Right hindlimb (tissue), 1 donor: ENCODE results near the gene TBC1D23.
A peak's percentile ranks its signal among the peaks of the same experiment; 100 is the strongest.
"Not testable (repeated sequence)": the region's sequence is repeated elsewhere in the genome, so short reads cannot be mapped to it uniquely, and the experiment has no call there.

Experiments used
- DNase-seq: peaks from one replicate; pipeline ENCODE4 v3.0.0-alpha.2; 2018

Gene TBC1D23

DNA sequence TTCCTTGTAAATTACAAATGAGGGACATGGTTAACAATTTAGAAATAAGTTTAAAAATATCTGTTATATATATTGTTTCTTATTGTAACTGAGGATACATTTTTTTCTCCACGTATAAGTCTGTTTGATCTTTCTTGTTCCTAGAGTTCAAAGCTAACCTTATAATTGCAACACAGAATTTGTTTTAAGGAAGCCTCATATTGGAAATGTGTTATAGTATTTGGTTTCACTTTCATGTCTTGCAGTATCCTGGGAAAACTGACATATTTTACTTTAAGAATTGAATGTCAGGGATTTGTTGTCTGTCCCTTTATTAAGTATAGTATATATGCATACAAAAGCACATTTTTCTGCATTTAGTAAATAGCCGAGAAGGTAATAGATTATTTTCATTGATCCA lies 50.2 kb downstream of the TBC1D23 start:
- no peak for DNase-seq

- no peak for DNase-seq
Measured at GRCh38 chr3:100316641-100317069, 55.9 kb downstream of the TBC1D23 start.

DNA sequence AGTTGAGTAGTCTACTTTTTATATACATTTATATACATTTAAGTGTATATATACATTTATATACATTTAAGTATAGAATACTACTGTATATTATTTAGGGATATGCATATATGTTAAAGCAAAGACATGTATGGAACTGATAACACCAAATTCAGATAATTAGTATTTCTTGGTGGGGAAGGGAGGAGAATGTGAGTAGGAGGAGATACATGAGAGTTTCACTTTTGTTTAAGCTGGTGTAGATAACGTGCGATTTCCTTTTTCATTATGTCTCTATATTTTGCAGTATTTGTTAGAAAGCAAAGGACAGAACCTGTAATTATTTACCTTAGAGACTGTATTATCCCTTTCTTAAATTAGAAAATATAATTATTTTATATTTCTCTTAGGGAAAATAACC lies 57.1 kb downstream of the TBC1D23 start:
- DNase-seq, result no peak

DNA sequence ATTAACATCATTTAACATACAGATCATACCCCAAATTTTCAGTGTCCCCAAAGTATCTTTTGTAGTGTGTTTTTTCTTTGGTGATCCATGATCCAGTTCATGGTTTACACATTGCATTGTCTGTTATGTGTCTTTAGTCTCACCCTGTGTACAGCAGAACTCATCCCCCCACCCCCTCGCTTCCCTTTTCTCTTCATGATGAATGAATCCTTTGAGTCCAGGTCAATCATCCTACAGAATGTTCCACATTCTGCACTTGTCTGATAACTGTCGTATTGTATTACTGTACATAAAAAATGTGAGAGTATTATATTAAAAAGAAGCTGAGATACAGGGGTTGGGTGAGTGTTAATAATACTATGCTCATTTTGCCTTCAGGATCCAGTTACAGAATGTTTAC lies 59.2 kb downstream of the TBC1D23 start:
- DNase-seq, result no peak

DNA sequence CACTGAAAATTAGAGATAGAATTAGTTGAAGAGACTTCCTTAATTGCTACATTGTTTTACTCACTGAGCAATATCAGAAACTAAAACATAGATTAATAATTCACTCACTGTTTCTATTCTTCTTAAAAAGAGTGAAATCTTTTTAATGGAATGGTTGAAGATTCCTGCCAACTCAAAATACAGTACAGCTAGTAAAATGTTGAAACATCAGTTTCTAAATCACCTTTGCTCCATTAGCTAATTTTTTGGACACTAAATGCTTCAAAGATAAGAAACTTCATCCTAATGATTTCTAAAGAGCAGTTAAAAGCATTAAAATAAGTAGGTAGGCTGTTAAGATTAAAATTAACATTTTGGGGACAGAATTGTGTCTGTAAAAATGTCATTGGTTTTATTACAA lies 63.3 kb downstream of the TBC1D23 start:
- DNase-seq, result no peak

DNA sequence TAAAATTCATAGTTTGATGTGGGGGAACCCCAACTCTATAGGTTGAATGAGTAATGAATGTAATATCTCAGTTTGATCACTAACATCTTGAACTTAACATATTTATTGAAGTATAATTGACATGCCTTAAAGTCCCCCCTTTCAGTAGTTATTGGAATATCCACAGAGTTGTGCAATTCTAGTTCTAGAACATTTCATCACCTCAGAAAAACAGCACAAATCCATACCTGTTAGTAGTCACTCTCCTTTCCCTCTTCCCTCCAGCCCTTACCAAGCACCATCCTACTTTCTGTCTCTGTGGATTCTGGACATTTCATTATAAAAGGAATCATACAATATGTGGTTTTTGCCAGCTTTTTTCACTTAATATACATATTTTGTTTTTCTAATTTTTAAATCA lies 65.0 kb downstream of the TBC1D23 start:
- DNase-seq, result no peak

- DNase-seq, result not testable (repeated sequence)
Measured at GRCh38 chr3:100327377-100327776, 66.6 kb downstream of the TBC1D23 start.

GRCh38 chr3:100329800-100330489 lies 69.2 kb downstream of the TBC1D23 start:
- no peak for DNase-seq

- no peak for DNase-seq
Measured at GRCh38 chr3:100330651-100331050, 69.9 kb downstream of the TBC1D23 start.

- DNase-seq, result no peak
Measured at GRCh38 chr3:100331660-100332059, 70.9 kb downstream of the TBC1D23 start.

GRCh38 chr3:100333051-100333450 lies 72.3 kb downstream of the TBC1D23 start:
- DNase-seq, result no peak

GRCh38 chr3:100333970-100334487 lies 73.2 kb downstream of the TBC1D23 start:
- DNase-seq, result peak; percentile 27

- DNase-seq, result peak; percentile 86
Measured at GRCh38 chr3:100334488-100335351, 73.9 kb downstream of the TBC1D23 start, which contains the start of gene NIT2. Gene NIT2, plus strand, starts transcription at chr3:100334757. Its CDS starts 35 bp downstream, at chr3:100334792.

- DNase-seq, result no peak
Measured at GRCh38 chr3:100335434-100335833, 74.6 kb downstream of the TBC1D23 start.

GRCh38 chr3:100336229-100336628 lies 75.4 kb downstream of the TBC1D23 start:
- not testable (repeated sequence) for DNase-seq

DNA sequence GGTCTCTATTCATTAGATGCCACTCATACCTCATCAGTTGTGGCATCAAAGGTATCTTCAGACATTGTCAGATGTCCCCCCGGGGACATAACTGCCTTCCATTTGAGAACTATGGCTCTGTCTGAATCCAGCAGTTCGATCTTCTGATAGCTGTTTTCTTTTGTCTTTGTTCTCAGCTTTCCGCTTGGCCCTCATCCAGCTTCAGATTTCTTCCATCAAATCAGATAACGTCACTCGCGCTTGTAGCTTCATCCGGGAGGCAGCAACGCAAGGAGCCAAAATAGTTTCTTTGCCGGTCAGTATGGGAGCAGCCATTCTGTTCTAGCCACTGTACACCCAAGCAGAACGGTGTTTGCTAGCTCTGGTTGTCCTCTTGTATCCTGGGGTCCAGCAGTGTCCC lies 78.1 kb downstream of the TBC1D23 start:
- DNase-seq, result no peak

DNA sequence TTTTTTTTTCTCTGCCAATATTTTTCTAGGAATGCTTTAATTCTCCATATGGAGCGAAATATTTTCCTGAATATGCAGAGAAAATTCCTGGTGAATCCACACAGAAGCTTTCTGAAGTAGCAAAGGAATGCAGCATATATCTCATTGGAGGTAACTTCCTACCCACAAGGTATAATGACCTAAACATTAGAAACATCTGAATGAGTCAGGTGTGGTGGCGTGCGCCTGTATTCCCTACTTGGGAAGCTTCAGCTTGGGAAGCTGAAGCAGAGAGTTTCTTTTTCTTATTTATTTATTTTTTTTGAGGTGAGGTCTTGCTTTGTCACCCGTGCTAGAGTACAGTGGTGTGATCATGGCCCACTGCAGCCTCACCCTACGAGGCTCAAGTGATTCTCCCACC lies 79.0 kb downstream of the TBC1D23 start:
- DNase-seq, result no peak

GRCh38 chr3:100340527-100340926 lies 79.7 kb downstream of the TBC1D23 start:
- no peak for DNase-seq

DNA sequence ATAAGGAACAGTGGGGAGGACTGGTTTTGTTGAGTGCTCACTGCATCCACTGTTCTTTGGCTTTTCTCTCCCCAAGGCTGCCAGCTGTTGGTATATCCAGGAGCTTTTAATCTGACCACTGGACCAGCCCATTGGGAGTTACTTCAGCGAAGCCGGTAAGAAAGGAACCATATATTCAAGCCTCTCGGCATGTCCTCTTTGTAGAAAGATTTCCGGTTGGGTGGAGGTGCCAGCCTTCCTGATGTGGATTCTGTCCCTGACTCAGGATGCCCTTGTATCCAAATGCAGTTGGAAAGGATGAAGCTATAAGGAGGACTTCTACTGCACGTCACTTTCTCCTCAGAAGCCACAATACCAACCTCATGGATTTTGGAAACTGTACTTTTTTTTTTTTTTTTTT lies 87.9 kb downstream of the TBC1D23 start:
- no peak for DNase-seq

DNA sequence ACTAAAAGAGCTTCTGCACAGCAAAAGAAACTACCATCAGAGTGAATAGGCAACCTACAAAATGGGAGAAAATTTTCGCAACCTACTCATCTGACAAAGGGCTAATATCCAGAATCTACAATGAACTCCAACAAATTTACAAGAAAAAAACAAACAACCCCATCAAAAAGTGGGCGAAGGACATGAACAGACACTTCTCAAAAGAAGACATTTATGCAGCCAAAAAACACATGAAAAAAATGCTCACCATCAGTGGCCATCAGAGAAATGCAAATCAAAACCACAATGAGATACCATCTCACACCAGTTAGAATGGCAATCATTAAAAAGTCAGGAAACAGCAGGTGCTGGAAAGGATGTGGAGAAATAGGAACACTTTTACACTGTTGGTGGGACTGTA lies 91.0 kb downstream of the TBC1D23 start:
- DNase-seq, result not testable (repeated sequence)

- no peak for DNase-seq
Measured at GRCh38 chr3:100352296-100353231, 91.8 kb downstream of the TBC1D23 start.

- DNase-seq, result no peak
Measured at GRCh38 chr3:100354850-100355249, 94.1 kb downstream of the TBC1D23 start.

DNA sequence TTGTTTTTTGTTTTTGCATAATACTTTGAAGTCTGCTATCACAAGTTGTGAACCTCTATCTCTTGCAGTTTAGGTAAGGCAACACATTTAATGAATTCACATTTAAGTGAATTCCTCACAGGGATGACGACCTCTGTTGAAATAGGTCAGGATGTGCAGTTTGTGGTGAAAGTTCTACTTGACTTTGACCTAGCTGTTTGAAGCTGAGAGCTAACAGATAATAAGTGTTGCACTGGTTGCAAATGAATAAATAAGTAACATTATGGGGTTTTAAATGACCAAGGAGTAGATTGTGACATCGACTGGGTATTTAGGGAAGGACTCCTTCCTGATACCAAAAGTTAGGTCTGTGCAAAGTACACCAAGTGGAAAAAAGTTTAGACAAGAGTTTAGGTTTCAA lies 97.6 kb downstream of the TBC1D23 start:
- DNase-seq, result no peak
